MG63 (cell line): ENCODE data around the gene RAB3C. TPM values are rescaled to one million over a fixed set of nuclear protein-coding genes. Genes with fewer than 3 reads are reported as not detected.
A peak's percentile ranks its signal among the peaks of the same experiment; 100 is the strongest.

ENCODE experiments used
- DNase-seq: peaks from one replicate; pipeline ENCODE4 v3.0.0-alpha.2; 2020
- H3K27me3 ChIP-seq: fragments of 250-450 bp; sonication (Bioruptor Pico); 2 replicates; pipeline ENCODE4 v1.5.1; 2020; ENCODE audit warnings: mild to moderate bottlenecking, moderate library complexity
- H3K36me3 ChIP-seq: fragments of 250-450 bp; sonication (Bioruptor Pico); 2 replicates; pipeline ENCODE4 v1.5.1; 2020; ENCODE audit warnings: mild to moderate bottlenecking, moderate library complexity
- H3K4me3 ChIP-seq: fragments of 250-450 bp; sonication (Bioruptor Pico); 2 replicates; pipeline ENCODE4 v1.5.1; 2020; ENCODE audit warnings: mild to moderate bottlenecking, moderate library complexity
- H3K9me3 ChIP-seq: fragments of 250-450 bp; sonication (Bioruptor Pico); 2 replicates; pipeline ENCODE4 v1.5.1; 2020; ENCODE audit warnings: mild to moderate bottlenecking, moderate library complexity
- total RNA-seq: library from RNA; depleted of rRNA; stranded (reverse); fragments of >200 nt; shearing (Covaris generic); gene quantifications from 2 replicates; pipeline ENCODE4 v1.2.3, GENCODE V29; 2014; ENCODE audit warnings: low replicate concordance

RAB3C gene
- total RNA-seq, 1 experiment from 2014 or later, result not detected

- Histone ChIP-seq H3K27me3 (no peaks in the 10 kb centered on the region), H3K9me3 (no peaks in the 10 kb centered on the region), H3K36me3 (no peaks in the 10 kb centered on the region), H3K4me3 (no peak overlapping the region)
- no peak for DNase-seq
These were observed 304.4 kb downstream of the RAB3C start for GRCh38 chr5:58887311-58887710.

GRCh38 chr5:58887721-58888409 is 305.0 kb downstream of the RAB3C start:
- peak; percentile 21 for DNase-seq
- Histone ChIP-seq H3K36me3 (no peaks in the 10 kb centered on the region), H3K9me3 (no peaks in the 10 kb centered on the region)

GRCh38 chr5:58890265-58890664 is 307.4 kb downstream of the RAB3C start:
- Histone ChIP-seq H3K27me3 (no peaks in the 10 kb centered on the region), H3K36me3 (no peaks in the 10 kb centered on the region), H3K9me3 (no peaks in the 10 kb centered on the region), H3K4me3 (no peak overlapping the region)
- DNase-seq, result no peak

More at GRCh38 chr5:58887721-58888409, 305.0 kb downstream of the RAB3C start:
- H3K4me3 ChIP-seq, result no peak overlapping the region
- no peaks in the 10 kb centered on the region for H3K27me3 ChIP-seq

GRCh38 chr5:58890701-58891085 is 307.8 kb downstream of the RAB3C start:
- DNase-seq, result no peak
- Histone ChIP-seq H3K27me3 (no peaks in the 10 kb centered on the region), H3K4me3 (no peak overlapping the region), H3K9me3 (no peaks in the 10 kb centered on the region), H3K36me3 (no peaks in the 10 kb centered on the region)

DNA sequence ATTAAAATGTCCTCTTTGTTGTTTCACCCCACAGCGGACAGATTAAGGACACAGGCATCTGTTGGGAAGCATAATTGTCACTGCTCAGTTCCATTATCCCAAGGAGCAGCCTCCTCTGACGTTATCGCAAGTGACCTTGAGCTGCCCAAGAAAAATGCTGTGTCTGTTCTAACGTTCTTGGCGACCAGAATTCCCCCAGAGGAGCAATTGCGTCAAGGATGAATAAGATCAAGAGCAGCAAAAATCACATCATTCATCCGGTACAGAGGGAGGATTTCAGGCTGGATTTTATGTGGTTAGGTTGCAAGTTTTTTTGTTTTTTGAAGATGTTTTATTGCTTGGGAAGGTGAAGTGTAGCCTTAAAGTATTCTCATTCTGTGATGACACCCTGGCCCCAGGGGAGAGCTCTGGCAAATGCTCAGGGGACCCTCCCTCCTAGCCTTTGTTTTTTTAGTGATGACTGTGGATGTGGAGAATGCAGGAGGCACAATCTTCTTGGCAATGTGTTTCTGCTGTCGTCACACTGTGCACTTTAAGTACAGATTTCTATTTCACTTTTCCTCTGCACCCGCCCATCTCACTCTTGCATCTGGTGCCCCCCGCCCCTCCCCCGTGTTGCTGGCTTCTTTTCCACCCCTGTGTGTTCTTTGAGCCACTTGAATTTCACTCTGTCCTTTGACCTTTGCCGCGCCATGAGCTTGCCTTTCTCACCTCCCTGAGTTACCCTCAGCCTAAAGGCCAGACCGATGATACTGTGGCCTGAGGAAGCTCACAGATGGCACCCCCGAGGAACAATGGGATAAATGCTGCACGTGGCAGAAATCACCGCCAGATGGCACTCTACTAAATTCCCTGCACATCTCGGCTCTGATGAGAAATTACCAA is 308.5 kb downstream of the RAB3C start:
- peak; percentile 73 for DNase-seq
- Histone ChIP-seq H3K27me3 (no peaks in the 10 kb centered on the region), H3K9me3 (no peaks in the 10 kb centered on the region), H3K36me3 (no peaks in the 10 kb centered on the region), H3K4me3 (peak overlapping the region; percentile 9; the same call in 1 of the 2 replicates)

GRCh38 chr5:58891971-58892343 is 309.1 kb downstream of the RAB3C start:
- H3K36me3 ChIP-seq, result no peaks in the 10 kb centered on the region
- H3K9me3 ChIP-seq, result no peaks in the 10 kb centered on the region
- H3K27me3 ChIP-seq, result no peaks in the 10 kb centered on the region
- no peak for DNase-seq
- H3K4me3 ChIP-seq, result no peak overlapping the region

- H3K27me3 ChIP-seq, result no peaks in the 10 kb centered on the region
- no peak for DNase-seq
- H3K36me3 ChIP-seq, result no peaks in the 10 kb centered on the region
- no peaks in the 10 kb centered on the region for H3K9me3 ChIP-seq
- H3K4me3 ChIP-seq, result no peak overlapping the region
These were observed 310.7 kb downstream of the RAB3C start for GRCh38 chr5:58893551-58893950.

DNA sequence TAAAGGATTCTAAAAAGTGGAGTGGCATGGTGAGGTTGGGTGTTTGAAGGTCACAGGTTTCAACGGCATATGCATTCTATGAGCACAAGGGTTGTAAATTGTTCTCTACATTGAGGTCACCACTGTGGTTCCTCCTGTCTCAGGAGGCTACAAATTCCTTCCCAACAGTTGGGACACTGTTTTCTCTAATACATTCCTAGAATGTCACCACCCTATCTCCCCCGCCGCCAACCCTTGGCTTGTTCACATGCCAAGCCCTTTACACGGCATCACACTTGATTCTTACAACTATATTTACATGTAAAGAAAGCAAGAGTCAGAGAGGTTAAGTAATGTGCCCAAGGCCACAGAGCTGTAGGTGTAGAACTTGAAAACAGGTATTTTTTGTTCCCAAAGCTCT is 315.1 kb downstream of the RAB3C start:
- no peaks in the 10 kb centered on the region for H3K9me3 ChIP-seq
- no peak overlapping the region for H3K4me3 ChIP-seq
- no peaks in the 10 kb centered on the region for H3K27me3 ChIP-seq
- no peak for DNase-seq
- H3K36me3 ChIP-seq, result no peaks in the 10 kb centered on the region

GRCh38 chr5:58898538-58898937 is 315.7 kb downstream of the RAB3C start:
- no peak for DNase-seq
- Histone ChIP-seq H3K36me3 (no peaks in the 10 kb centered on the region), H3K27me3 (no peaks in the 10 kb centered on the region), H3K4me3 (no peak overlapping the region), H3K9me3 (no peaks in the 10 kb centered on the region)

GRCh38 chr5:58901271-58901670 is 318.4 kb downstream of the RAB3C start:
- no peak for DNase-seq
- H3K9me3 ChIP-seq, result no peaks in the 10 kb centered on the region
- no peaks in the 10 kb centered on the region for H3K36me3 ChIP-seq

GRCh38 chr5:58902305-58902704 is 319.4 kb downstream of the RAB3C start:
- no peaks in the 10 kb centered on the region for H3K9me3 ChIP-seq
- H3K4me3 ChIP-seq, result no peak overlapping the region
- H3K36me3 ChIP-seq, result no peaks in the 10 kb centered on the region
- DNase-seq, result no peak
- no peaks in the 10 kb centered on the region for H3K27me3 ChIP-seq

More at GRCh38 chr5:58901271-58901670, 318.4 kb downstream of the RAB3C start:
- H3K27me3 ChIP-seq, result no peaks in the 10 kb centered on the region
- no peak overlapping the region for H3K4me3 ChIP-seq

DNA sequence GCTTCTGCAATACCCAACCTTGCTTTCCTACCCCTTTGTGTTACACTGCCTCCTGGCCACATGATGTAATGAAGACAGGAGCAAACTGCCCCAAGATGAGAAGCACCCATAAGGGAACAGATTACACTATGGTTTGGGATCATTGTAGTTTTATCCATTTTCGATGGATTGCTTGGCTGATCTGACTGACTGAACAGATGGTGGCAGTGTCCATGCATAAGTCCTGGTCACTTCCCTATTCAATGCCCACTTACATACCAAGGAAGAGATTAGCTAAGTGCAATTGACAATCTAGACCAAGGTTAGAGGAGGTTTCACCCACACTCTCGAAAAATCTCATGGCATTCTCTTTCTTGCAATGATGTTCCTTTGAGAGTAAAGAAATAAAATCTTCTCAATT is 319.9 kb downstream of the RAB3C start:
- H3K27me3 ChIP-seq, result no peaks in the 10 kb centered on the region
- no peaks in the 10 kb centered on the region for H3K9me3 ChIP-seq
- H3K36me3 ChIP-seq, result no peaks in the 10 kb centered on the region
- H3K4me3 ChIP-seq, result no peak overlapping the region
- no peak for DNase-seq

DNA sequence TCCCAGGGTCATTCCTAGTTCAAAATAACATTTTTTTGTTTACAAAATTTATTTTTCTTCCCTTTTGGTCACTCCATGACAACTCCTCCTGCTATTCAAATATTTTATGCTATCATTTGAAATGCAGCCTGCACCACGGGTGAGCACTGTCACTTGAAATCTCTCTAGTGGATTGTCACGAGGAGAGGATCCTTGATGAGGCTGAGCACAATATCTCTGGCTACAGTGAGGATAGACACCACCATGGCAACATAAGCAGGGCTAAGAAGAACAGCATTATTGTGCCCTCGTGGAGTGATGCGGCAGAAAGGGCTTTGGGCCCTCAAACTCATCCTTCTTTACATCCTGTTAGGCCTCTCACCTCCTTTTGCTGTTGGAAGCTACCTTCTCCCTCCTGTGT is 321.9 kb downstream of the RAB3C start:
- H3K9me3 ChIP-seq, result no peaks in the 10 kb centered on the region
- no peak for DNase-seq
- H3K4me3 ChIP-seq, result no peak overlapping the region
- H3K27me3 ChIP-seq, result no peaks in the 10 kb centered on the region
- no peaks in the 10 kb centered on the region for H3K36me3 ChIP-seq

GRCh38 chr5:58905944-58906343 is 323.1 kb downstream of the RAB3C start:
- Histone ChIP-seq H3K27me3 (no peaks in the 10 kb centered on the region), H3K36me3 (no peaks in the 10 kb centered on the region), H3K4me3 (no peak overlapping the region), H3K9me3 (no peaks in the 10 kb centered on the region)
- DNase-seq, result no peak
